Measurements from ENCODE around the gene NUDT3.
A peak's percentile ranks its signal among the peaks of the same experiment; 100 is the strongest.

Gene NUDT3

GRCh38 chr6:34236131-34236442 is 156.4 kb downstream of the NUDT3 start:
- DNase-seq = peak; percentile 80

DNA sequence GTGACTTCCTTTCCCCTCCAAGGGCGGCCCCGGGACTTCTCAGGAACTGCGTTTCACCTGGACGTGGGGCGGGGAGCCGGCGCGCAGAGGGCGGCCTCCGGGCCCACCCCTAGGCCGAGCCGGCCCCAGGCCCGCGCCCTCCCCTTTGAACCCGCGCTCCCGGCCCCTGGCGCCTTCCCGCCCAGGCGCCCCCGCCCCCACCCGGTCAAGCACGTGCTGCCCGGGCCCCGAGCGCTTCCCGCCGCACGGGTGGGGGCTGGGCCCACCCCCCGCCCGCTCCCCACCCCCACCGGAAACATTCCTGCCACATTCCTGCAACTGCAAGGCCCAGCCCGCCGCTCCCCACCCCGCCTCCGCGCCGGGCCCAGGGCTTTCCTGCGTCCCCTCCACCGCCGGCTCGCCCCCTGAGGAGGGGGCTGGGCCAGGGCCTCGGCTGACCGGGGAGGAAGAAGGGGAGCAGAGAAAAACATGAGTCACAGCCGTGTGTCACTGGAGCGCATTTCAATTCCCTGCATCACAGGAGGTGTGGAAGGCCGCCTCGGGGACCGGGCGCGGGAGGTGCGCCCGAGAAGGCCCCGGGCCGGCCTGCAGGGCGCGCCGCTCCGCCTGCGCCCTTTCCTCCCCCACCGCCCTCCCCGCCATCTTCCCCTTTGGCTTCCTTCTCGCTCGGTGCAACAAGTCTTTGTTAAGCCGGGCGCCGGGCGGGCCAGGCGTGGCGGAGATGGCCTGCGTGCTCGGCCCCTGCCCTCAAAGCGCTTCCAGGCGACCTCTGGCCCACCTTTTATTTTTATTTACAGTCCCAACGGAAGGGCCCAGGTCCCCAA is 156.9 kb downstream of the NUDT3 start:
- DNase-seq = peak; percentile 69

GRCh38 chr6:34234667-34235306 is 157.7 kb downstream of the NUDT3 start:
- no peak for DNase-seq

GRCh38 chr6:34233867-34234266 is 158.6 kb downstream of the NUDT3 start:
- no peak for DNase-seq

DNA sequence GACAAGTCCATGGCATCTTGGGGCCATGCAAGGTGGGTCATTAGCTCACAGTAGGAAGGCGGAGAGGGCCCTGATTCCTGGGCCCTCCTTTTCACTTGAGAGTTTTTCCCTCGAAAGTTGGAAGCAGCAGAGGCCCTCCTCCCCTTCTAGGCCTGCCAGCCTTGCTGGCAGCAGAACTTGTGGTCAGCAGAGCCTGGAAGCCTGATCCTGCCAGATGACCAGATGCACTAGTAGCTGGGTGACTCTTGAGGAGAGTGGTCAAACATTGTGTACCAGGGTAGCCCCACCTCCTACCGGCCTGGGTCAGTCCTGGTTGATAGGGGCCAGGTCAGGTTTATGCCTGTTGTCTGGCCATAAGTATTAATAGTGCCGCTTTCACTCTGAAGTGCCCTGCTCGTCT is 159.6 kb downstream of the NUDT3 start:
- no peak for DNase-seq

DNA sequence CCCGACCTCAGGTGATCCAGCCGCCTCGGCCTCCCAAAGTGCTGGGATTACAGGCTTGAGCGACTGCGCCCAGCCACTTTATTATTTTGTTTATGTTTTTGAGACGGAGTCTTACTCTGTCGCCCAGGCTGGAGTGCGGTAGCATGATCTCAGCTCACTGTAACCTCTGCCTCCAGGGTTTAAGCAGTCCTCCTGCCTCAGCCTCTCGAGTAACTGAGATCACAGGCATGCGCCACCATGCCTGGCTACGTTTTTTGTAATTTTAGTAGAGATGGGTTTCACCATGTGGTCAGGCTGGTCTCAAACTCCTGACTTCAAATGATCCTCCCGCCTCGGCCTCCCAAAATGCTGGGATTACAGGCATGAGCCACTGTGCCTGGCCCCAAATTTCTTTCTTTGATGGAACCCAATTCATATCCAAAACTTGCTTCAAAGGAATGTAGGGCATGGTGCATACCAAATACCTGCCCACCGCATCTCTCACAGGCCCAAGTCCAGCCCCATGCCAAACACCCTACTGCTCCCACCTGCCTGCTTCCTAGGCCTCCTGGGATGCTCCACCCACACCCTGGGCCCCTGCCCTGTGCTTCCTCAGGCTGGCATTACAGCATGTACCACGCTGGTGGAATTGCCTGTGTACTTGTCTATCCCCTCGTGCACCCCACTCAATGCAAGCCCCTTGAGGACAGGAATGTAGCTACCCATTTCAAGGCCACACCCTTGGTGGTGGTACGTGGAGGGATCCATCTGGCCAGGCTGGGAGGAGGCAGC is 160.7 kb downstream of the NUDT3 start:
- no peak for DNase-seq

DNA sequence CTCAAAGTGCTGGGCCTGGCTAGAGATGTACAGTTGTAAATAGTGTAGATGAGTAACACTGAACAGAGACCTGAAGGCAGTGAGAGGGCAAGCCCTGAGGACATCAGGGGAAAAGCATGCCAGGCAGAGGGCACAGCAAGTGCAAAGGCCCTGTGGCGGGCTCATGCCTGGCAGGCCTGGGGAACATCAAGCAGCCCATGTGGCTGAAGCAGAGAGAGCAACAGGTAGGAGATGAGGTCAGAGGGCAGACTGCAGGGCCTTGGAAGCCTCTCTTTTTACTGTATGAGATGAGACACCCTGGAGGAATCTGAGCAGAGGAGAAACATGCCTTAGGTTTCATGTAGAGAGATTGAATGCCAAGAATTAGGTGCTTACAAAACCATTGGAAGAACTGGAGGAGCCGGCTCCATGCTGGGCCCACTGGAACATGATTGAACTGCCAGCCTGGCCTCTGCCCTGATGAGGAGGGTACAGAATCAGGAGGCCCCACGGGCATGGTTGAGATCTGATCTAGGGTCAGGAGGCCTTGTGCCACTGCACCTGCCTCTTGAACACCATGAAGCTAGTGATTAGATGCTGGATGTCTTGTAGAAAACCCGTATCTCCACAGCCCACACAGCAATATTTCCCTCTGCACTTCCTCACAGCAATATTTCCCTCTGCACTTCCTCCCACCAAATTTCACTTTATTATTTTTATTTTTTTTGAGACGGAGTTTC is 161.7 kb downstream of the NUDT3 start:
- DNase-seq = no peak

DNA sequence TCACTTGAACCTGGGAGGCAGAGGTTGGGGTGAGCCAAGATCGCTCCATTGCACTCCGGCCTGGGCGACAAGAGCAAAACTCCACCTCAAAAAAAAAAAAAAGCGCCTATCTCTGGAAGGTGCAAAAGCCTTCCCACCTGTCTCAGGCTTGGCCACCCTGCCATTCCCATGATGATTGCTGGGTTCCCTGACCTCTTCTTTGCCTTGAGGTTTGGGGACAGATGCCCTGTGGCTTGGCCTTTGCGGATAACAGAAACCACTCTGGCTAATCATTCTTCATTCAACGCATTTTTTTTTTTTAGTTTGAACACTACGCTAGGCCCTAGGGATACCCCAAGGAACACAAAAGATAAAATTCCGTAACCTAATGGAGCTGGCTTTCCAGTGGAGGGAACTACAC is 162.6 kb downstream of the NUDT3 start:
- DNase-seq = no peak
